Measurements from ENCODE around the gene HPGDS. TPM values are rescaled to one million over a fixed set of nuclear protein-coding genes. Genes with fewer than 3 reads are reported as not detected.

HPGDS gene
- total and polyA plus RNA-seq, 12 donors, result 0.48 to 3.1 (median 1.3) TPM

GRCh38 chr4:94351319-94351718, 8.7 kb upstream of the HPGDS start:
- WGBS, 4 donors, result 13 to 30% (median 23%) methylated on average over 1 of the region's 1 CpG
- no peak for DNase-seq
- intact Hi-C loops (cut with DNase I), result no loop called here
- Histone ChIP-seq H3K4me3 (no peak overlapping the region), H3K4me1 (replicated peaks in 1 of 2) (no peaks in the 10 kb centered on the region), H3K36me3 (replicated peaks in 1 of 2) (no peaks in the 10 kb centered on the region), H3K27me3 (no peaks in the 10 kb centered on the region), H3K27ac (no peak overlapping the region), H3K9me3 (replicated peaks in 1 of 3) (no peaks in the 10 kb centered on the region)
- TF ChIP-seq POLR2A (IDR thresholded peaks at IDR 0.05) (no peak), CTCF (IDR thresholded peaks at IDR 0.05) (no peak)

- no peak overlapping the region for H3K27ac ChIP-seq
- H3K4me3 ChIP-seq, result no peak overlapping the region
- no peak for DNase-seq
- H3K9me3 ChIP-seq (replicated peaks in 1 of 3), result no peaks in the 10 kb centered on the region
- intact Hi-C loops (cut with DNase I), result no loop called here
- H3K36me3 ChIP-seq (replicated peaks in 1 of 2), result no peaks in the 10 kb centered on the region
- no peaks in the 10 kb centered on the region for H3K27me3 ChIP-seq
- H3K4me1 ChIP-seq (replicated peaks in 1 of 2), result no peaks in the 10 kb centered on the region
- TF ChIP-seq CTCF (IDR thresholded peaks at IDR 0.05) (no peak), POLR2A (IDR thresholded peaks at IDR 0.05) (no peak)
- 75 to 89% (median 83%) methylated on average over 8 of the region's 8 CpGs for WGBS, 4 donors
Measured at GRCh38 chr4:94350095-94350494, 7.5 kb upstream of the HPGDS start.

GRCh38 chr4:94349193-94349592, 6.6 kb upstream of the HPGDS start:
- no peak for TF ChIP-seq POLR2A (IDR thresholded peaks at IDR 0.05)
- TF ChIP-seq CTCF (IDR thresholded peaks at IDR 0.05), result no peak
- WGBS, 4 donors, result 80 to 94% (median 90%) methylated on average over 1 of the region's 1 CpG
- H3K27me3 ChIP-seq, result no peaks in the 10 kb centered on the region
- no peaks in the 10 kb centered on the region for H3K4me1 ChIP-seq (replicated peaks in 1 of 2)
- H3K36me3 ChIP-seq (replicated peaks in 1 of 2), result no peaks in the 10 kb centered on the region
- H3K27ac ChIP-seq, result no peak overlapping the region
- H3K9me3 ChIP-seq (replicated peaks in 1 of 3), result no peaks in the 10 kb centered on the region
- intact Hi-C loops (cut with DNase I), result no loop called here
- H3K4me3 ChIP-seq, result no peak overlapping the region
- no peak for DNase-seq

- intact Hi-C loops (cut with DNase I), result no loop called here
- Histone ChIP-seq H3K36me3 (replicated peaks in 1 of 2) (no peaks in the 10 kb centered on the region), H3K27ac (no peak overlapping the region), H3K4me3 (no peak overlapping the region), H3K4me1 (replicated peaks in 1 of 2) (no peaks in the 10 kb centered on the region), H3K27me3 (no peaks in the 10 kb centered on the region), H3K9me3 (replicated peaks in 1 of 3) (no peaks in the 10 kb centered on the region)
- DNase-seq, result no peak
- TF ChIP-seq CTCF (IDR thresholded peaks at IDR 0.05), result no peak
- no peak for TF ChIP-seq POLR2A (IDR thresholded peaks at IDR 0.05)
- WGBS, 4 donors, result 92 to 96% (median 94%) methylated on average over 3 of the region's 3 CpGs
Measured at GRCh38 chr4:94348666-94349065, 6.0 kb upstream of the HPGDS start.
